ENCODE data around the gene MOCOS.

The MOCOS gene

GRCh38 chr18:36307513-36307912 is 120.2 kb downstream of the MOCOS start:
- no peak for DNase-seq

DNA sequence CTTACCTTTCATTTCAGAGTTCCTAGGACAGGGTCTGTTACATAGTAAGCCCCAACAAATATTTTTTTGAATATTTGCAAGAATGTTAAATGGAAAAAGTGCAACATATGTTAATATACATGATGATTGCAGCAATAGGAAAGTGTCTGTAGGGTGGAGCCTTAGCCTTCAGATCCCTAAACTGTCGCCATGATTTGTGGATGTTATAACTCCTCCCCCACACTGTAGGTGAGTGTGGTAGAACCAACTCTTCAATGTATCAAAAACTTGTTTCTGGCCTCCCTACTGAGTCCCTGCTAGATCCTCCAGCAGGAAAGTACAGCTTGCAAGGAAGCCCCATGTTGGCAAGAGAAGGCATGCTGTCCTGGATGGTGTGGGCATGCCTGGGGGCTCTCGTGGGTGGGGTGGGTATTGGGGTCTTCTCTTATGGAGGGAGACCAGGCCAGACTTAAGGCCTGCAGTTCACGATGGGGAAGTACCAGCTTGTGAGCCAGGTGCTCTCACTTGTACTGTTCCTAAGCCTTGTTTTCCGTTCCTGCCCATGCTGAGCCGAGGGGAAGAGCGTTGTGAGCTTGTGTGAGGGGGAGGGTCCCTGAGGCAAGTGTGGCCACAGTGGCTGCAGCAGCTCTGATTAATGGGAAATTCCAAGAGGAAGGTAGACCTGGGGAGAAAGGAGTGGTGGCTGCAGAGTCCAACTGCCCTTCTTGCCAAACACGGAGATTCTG is 121.6 kb downstream of the MOCOS start:
- no peak for DNase-seq

DNA sequence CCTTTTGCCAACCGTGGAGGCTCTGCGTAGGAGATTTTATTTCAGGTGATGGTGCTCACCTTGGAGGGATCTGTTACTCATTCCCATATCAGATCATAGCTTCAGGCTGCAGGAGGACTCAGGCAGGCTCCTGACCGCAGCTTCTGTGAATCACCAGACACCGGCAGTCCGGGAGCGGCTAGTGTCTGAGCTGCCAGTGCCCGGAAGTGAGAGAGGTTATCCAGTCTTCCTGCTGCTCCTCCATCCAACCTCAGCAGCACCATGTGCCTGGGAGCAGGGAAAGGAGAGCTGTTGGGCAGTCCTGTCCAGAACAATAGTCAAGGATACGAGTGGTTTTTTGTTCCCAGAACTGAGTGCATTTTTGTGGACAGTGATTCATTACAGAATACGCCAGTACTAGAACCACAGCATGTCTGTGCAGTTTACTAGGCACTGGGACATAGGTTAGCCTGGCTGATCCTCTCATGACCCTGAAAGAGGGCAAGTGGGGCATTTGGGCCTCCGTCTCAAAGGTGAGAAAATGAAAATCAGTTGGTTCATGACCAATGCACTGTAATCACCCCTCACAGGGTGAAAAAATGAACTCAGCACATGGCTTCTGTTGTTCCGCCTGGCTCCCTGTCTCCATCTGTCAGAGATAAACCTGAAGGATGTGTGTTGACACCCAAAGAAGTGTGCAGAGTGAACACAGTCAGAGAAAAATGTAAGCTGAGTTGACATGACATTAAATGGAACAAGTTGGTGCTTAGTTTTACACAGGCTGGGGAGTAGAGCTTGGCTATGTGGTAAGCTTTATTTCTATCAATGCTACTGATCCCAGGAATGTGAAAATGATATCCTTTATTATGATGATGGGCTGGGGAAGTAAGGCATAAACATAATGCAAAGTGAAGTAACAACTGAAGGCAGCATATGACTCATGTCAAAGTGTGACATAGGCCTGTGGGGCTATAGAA is 122.4 kb downstream of the MOCOS start:
- DNase-seq = no peak

- DNase-seq = no peak
These were observed 123.8 kb downstream of the MOCOS start for GRCh38 chr18:36311026-36311570.

DNA sequence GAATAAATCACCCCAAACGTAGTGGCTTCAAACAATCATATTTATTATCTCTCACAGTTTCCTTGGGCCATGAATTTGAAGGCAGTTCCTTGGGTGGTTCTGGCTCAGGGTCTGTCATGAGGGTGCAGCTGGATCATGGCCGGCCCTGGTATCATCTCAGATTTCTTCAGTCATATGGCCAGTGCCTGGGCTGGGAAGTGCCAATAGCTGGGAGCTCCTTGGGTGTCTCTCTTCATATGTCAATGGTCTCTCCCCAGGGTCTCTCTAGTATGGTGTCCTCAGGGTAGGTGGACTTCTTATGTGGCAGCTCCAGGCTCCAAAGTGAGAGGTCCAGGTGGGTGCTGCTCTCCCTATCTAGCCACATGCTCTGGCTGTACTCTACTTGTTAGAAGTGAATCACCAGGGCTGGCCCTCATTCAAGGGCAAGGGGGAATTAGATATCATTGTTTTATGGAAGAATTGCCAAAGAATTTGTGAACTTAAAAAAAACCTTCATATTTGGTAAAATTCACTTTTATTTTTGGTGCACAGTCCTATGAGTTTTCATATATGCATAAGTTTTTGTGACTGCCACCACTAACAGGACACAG is 125.6 kb downstream of the MOCOS start:
- DNase-seq = no peak

GRCh38 chr18:36314098-36314497 is 126.8 kb downstream of the MOCOS start:
- DNase-seq = no peak

DNA sequence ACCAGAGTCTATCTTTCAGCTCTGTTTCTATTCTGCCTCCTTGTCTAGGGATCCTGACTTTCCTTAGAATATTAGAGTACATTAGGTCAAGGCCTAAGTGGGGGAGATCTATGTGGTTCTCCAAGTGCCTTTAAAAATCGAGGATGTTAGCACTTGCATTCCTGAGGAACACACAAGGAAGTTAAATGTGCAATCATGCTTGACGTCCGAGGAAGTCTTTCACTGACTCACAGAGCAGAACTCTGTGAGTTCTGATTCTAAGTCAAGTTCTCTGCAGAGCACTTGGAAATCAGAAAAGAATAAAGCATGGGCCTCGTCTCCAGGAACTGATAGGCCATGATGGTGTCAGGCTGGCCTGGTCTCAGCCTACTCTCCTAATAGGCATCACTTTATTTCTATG is 127.5 kb downstream of the MOCOS start:
- DNase-seq = no peak

- DNase-seq = no peak
These were observed 128.4 kb downstream of the MOCOS start for GRCh38 chr18:36315736-36316135.

GRCh38 chr18:36316246-36316645 is 128.9 kb downstream of the MOCOS start:
- DNase-seq = no peak
